HepG2 (cell line): Measurements from ENCODE around the gene SH3BGR. TPM values are rescaled to one million over a fixed set of nuclear protein-coding genes. Genes with fewer than 3 reads are reported as not detected.
A peak's percentile ranks its signal among the peaks of the same experiment; 100 is the strongest.

Experiments
- ATAC-seq: fragments of 200-7000 bp; cut with Tn5 transposase; 3 replicates; pipeline ENCODE4 v1.9.1; 2020; ENCODE audit warnings: mild to moderate bottlenecking, moderate library complexity
- BruUV-seq: library from RNA; stranded (reverse); fragments of 400-500 nt; replicated peaks from 2 replicates; lab custom pipeline; 2021; lab: Mats Ljungman, UMichigan
- CTCF ChIA-PET: fragments of 300-600 bp; formaldehyde crosslinking; extraction: SDS; loops from one replicate; lab custom pipeline; 2021; ENCODE audit warnings: low total read pairs, inconsistent platforms, low intra/inter-chr PET ratio; lab: Yijun Ruan, JAX
- POLR2A ChIA-PET: fragments of 350-600 bp; sonication (Branson Sonifier 250); formaldehyde crosslinking; loops from one replicate; lab custom pipeline; 2020; ENCODE audit warnings: antibody characterized with exemption, inconsistent platforms; lab: Yijun Ruan, JAX
- DNase-seq: peaks from one replicate; pipeline ENCODE4 v3.0.0-alpha.2; 2015; ENCODE audit warnings: low spot score
- FAIRE-seq: peaks from 3 replicates; lab custom pipeline; 2011; peaks lifted over from hg19 to GRCh38; lab: Jason Lieb, UNC
- H2AFZ ChIP-seq: one replicate; pipeline ENCODE4 v1.6.1; 2011; ENCODE audit warnings: low read length, inconsistent platforms
- H3K27ac ChIP-seq: fragments of 300-600 bp; 3 replicates; pipeline ENCODE4 v1.8.0; 2011; ENCODE audit warnings: mixed run types, mild to moderate bottlenecking, mixed read lengths, low read length, inconsistent platforms; ENCODE audit not compliant: insufficient read depth; ENCODE audit errors: extremely low read length
- H3K27me3 ChIP-seq, 2 experiments: fragments of 200-600 bp in 1 of 2; 2 replicates in 1 of 2; 3 replicates in 1 of 2; pipeline versions ENCODE4 v1.6.0 to v1.8.0; 2011; ENCODE audit warnings: low read length in 2 of 2, mild to moderate bottlenecking in 2 of 2, moderate library complexity in 2 of 2, inconsistent platforms in 1 of 2; ENCODE audit not compliant: insufficient read depth in 2 of 2, control insufficient read depth in 1 of 2
- H3K36me3 ChIP-seq, 2 experiments: fragments of 200-600 bp in 1 of 2; replicated peaks in 1 of 2; 2 replicates in 1 of 2; 3 replicates in 1 of 2; pipeline versions ENCODE4 v1.5.1 to v1.8.0; 2011; ENCODE audit warnings: low read length in 2 of 2, inconsistent platforms in 1 of 2; ENCODE audit not compliant: insufficient read depth in 2 of 2, control insufficient read depth in 1 of 2
- H3K4me1 ChIP-seq: 2 replicates; pipeline ENCODE4 v1.5.1; 2012; ENCODE audit warnings: low read length, inconsistent platforms; ENCODE audit not compliant: insufficient read depth
- H3K4me2 ChIP-seq: 2 replicates; pipeline ENCODE4 v1.6.0; 2011; ENCODE audit warnings: low read depth, low read length, inconsistent platforms
- H3K4me3 ChIP-seq, 3 experiments: fragments of 200-600 bp in 1 of 3; sonication (generic), shearing (Covaris generic) in 1 of 3; replicated peaks in 1 of 3; 2 replicates each; pipeline ENCODE4 v1.5.1; 2011 to 2016; ENCODE audit warnings: low read length in 3 of 3, inconsistent platforms in 2 of 3, low read depth in 2 of 3, mild to moderate bottlenecking in 2 of 3, control low read depth in 1 of 3, mixed read lengths in 1 of 3; ENCODE audit not compliant: insufficient read depth in 1 of 3
- H3K79me2 ChIP-seq: one replicate; pipeline ENCODE4 v1.6.1; 2011; ENCODE audit warnings: low read length, inconsistent platforms; ENCODE audit not compliant: insufficient read depth
- H3K9ac ChIP-seq: 2 replicates; pipeline ENCODE4 v1.6.0; 2011; ENCODE audit warnings: mild to moderate bottlenecking, low read depth, low read length, inconsistent platforms; ENCODE audit not compliant: insufficient read depth
- H3K9me3 ChIP-seq: 2 replicates; pipeline ENCODE4 v1.5.1; 2012; ENCODE audit warnings: mild to moderate bottlenecking, low read length
- H4K20me1 ChIP-seq: 2 replicates; pipeline ENCODE4 v1.6.0; 2011; ENCODE audit warnings: inconsistent platforms, mild to moderate bottlenecking, low read length, moderate library complexity; ENCODE audit not compliant: insufficient read depth
- CREB1 ChIP-seq, 2 experiments: fragments of 450-650 bp in 1 of 2; IDR thresholded peaks; 2 replicates each; pipeline ENCODE4 v1.6.1; 2016 to 2017; ENCODE audit warnings: control low read depth in 1 of 2, mild to moderate bottlenecking in 1 of 2, missing compliant biosample characterization in 1 of 2, missing genetic modification characterization in 1 of 2
- GLI4 ChIP-seq: sonication (generic); formaldehyde crosslinking; IDR thresholded peaks from 2 replicates; pipeline ENCODE4 v1.5.1; 2020; ENCODE audit warnings: missing genetic modification reagents, mild to moderate bottlenecking, moderate library complexity, borderline replicate concordance
- MAFF ChIP-seq: IDR thresholded peaks from 2 replicates; pipeline ENCODE4 v1.6.1; 2011; ENCODE audit warnings: low read depth, low read length, improper control_type of control experiment
- MAFK ChIP-seq, 2 experiments: IDR thresholded peaks in 1 of 2; conservative IDR thresholded peaks in 1 of 2; 2 replicates each; pipeline ENCODE4 v1.6.1; 2011; ENCODE audit warnings: improper control_type of control experiment in 2 of 2, low read length in 2 of 2
- MED8 ChIP-seq: sonication (generic); formaldehyde crosslinking; IDR thresholded peaks from 2 replicates; pipeline ENCODE4 v1.8.1; 2023; ENCODE audit warnings: mild to moderate bottlenecking, missing genetic modification reagents; ENCODE audit not compliant: insufficient replicate concordance
- ZNF780A ChIP-seq: sonication (generic); formaldehyde crosslinking; IDR thresholded peaks from 2 replicates; pipeline ENCODE4 v1.8.0; 2022; ENCODE audit warnings: mild to moderate bottlenecking, missing genetic modification reagents, moderate library complexity
- WGBS: methylation state at CpG from one replicate; pipeline ENCODE4 v1.1.6; 2017; ENCODE audit warnings: low lambda C conversion rate; 5-methylcytosine and 5-hydroxymethylcytosine counted together
- in situ Hi-C: cut with HindIII; loops from 2 replicates; pipeline ENCODE4 v1.10.0; 2017; ENCODE audit warnings: low pct_unique_long_range_greater_than_20kb; ENCODE audit not compliant: extremely low pct_ligation_motif_present
- intact Hi-C: fragments of 100-400 bp; cut with micrococcal nuclease; formaldehyde crosslinking; loops from one replicate; pipeline ENCODE4 v1.10.0; 2022; ENCODE audit not compliant: unreplicated experiment
- polyA plus RNA-seq, 8 experiments: library from polyadenylated mRNA; depleted of rRNA in 3 of 8; stranded (reverse) in 7 of 8; unstranded in 1 of 8; fragments of >200 nt; fragmentation: Illumina TruSeq in 4 of 8; extraction: Trizol in 4 of 8; gene quantifications; 2 replicates each; pipeline versions ENCODE4 v1.2.1 to v1.2.3, GENCODE V29; 2011 to 2016; ENCODE audit warnings: low read depth in 4 of 8, missing spikeins in 1 of 8, mixed read lengths in 1 of 8; ENCODE audit not compliant: insufficient read depth in 1 of 8
- total RNA-seq, 5 experiments: library from RNA; depleted of rRNA; stranded (reverse); fragments of >200 nt; fragmentation: Illumina TruSeq; extraction: Trizol; gene quantifications; 2 replicates each; pipeline ENCODE4 v1.2.3, GENCODE V29; 2016; ENCODE audit warnings: low read depth in 1 of 5
- TF ChIP-seq, protein P1 (sequence below): sonication (generic); formaldehyde crosslinking; IDR thresholded peaks from 2 replicates; pipeline ENCODE4 v1.5.0; 2020; ENCODE audit warnings: missing genetic modification reagents
- TF ChIP-seq, protein P2 (sequence below): sonication (generic); formaldehyde crosslinking; IDR thresholded peaks from 2 replicates; pipeline ENCODE4 v1.5.1; 2020; ENCODE audit warnings: missing genetic modification reagents, mild to moderate bottlenecking, borderline replicate concordance
- TF ChIP-seq, protein P3 (sequence below): sonication (generic); formaldehyde crosslinking; conservative IDR thresholded peaks from 2 replicates; pipeline ENCODE4 v1.4.0; 2020; ENCODE audit warnings: missing genetic modification reagents
- TF ChIP-seq, protein P4 (sequence below): sonication (generic); formaldehyde crosslinking; IDR thresholded peaks from 2 replicates; pipeline ENCODE4 v1.5.0; 2020; ENCODE audit warnings: mild to moderate bottlenecking, missing genetic modification reagents

The SH3BGR gene
- total and polyA plus RNA-seq, 2 of the 13 experiments (the other 11 are each of a cell fraction or from before 2014, with no cell fraction given), result 0.48 TPM; not detected in 1

DNA sequence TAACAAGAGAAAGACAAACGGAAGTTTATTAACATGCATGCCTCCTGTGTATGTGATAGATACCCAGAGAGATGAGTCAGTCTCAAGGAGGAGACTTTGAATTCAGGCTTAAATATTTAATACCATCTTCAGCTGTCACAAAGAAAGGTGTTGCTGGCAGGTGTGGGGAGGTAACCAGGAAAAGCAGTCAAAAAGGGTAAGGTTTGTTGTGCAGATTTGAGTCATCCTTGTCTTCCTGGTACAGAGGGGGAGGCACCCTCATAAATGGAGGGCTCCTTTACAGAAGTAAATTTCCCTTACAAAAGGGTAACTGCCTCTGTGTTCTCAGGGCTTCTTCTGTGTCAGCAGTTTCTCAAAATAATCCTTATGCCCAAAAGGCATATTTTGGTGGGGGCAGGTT, 85.8 kb downstream of the SH3BGR start:
- in situ Hi-C loops, result no loop called here

DNA sequence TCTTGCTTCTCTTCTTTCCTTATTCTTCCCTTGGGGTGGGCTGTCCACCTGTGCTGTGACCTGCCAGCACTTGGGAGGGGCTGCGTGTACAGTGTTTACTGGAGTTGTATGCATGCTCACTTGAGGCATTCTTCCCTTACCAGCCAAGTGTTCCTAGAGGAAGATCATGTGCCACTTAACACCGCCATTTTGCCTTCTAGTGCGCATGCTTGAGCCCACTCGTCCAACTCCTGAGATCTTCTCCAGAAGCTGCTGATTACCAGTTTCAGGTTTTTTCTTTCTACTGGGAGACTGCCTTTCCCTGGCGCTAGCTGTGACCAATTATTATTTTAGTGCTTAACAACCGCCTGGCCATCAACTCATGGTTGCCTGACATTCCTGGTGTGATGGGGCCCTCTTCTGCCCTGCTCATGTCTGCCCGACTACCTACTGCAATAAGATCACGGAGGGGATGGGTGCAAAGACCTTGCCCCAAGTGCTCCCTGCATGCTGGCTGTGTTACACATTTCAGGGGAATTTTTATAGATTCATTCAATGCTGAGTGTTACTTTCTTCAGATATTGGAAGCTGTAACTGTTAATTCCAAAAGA, 86.8 kb downstream of the SH3BGR start:
- Histone ChIP-seq H3K36me3 (no peaks in the 10 kb centered on the region), H3K4me3 (no peak overlapping the region), H3K27ac (no peak overlapping the region), H3K4me1 (no peaks in the 10 kb centered on the region), H3K79me2 (no peaks in the 10 kb centered on the region), H2AFZ (no peak overlapping the region), H3K9ac (no peak overlapping the region), H3K4me2 (no peak overlapping the region), H4K20me1 (no peaks in the 10 kb centered on the region), H3K9me3 (no peaks in the 10 kb centered on the region), H3K27me3 (no peaks in the 10 kb centered on the region)
- intact Hi-C loops (no loop called here), in situ Hi-C loops (no loop called here)
- ChIA-PET CTCF (no interaction called here), POLR2A (no interaction called here)
- no peak for FAIRE-seq
- no peak for ATAC-seq
- no peak for DNase-seq
- WGBS, result 31% methylated on average over 8 of the region's 8 CpGs
- no TSS peak for BruUV-seq
- TF ChIP-seq, protein P1, sequence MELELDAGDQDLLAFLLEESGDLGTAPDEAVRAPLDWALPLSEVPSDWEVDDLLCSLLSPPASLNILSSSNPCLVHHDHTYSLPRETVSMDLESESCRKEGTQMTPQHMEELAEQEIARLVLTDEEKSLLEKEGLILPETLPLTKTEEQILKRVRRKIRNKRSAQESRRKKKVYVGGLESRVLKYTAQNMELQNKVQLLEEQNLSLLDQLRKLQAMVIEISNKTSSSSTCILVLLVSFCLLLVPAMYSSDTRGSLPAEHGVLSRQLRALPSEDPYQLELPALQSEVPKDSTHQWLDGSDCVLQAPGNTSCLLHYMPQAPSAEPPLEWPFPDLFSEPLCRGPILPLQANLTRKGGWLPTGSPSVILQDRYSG, result no peak
- TF ChIP-seq, protein P2, sequence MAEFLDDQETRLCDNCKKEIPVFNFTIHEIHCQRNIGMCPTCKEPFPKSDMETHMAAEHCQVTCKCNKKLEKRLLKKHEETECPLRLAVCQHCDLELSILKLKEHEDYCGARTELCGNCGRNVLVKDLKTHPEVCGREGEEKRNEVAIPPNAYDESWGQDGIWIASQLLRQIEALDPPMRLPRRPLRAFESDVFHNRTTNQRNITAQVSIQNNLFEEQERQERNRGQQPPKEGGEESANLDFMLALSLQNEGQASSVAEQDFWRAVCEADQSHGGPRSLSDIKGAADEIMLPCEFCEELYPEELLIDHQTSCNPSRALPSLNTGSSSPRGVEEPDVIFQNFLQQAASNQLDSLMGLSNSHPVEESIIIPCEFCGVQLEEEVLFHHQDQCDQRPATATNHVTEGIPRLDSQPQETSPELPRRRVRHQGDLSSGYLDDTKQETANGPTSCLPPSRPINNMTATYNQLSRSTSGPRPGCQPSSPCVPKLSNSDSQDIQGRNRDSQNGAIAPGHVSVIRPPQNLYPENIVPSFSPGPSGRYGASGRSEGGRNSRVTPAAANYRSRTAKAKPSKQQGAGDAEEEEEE (CRISPR knock-in tag), result no peak
- TF ChIP-seq, protein P3, sequence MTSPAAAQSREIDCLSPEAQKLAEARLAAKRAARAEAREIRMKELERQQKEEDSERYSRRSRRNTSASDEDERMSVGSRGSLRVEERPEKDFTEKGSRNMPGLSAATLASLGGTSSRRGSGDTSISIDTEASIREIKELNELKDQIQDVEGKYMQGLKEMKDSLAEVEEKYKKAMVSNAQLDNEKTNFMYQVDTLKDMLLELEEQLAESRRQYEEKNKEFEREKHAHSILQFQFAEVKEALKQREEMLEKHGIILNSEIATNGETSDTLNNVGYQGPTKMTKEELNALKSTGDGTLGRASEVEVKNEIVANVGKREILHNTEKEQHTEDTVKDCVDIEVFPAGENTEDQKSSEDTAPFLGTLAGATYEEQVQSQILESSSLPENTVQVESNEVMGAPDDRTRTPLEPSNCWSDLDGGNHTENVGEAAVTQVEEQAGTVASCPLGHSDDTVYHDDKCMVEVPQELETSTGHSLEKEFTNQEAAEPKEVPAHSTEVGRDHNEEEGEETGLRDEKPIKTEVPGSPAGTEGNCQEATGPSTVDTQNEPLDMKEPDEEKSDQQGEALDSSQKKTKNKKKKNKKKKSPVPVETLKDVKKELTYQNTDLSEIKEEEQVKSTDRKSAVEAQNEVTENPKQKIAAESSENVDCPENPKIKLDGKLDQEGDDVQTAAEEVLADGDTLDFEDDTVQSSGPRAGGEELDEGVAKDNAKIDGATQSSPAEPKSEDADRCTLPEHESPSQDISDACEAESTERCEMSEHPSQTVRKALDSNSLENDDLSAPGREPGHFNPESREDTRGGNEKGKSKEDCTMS, result no peak
- TF ChIP-seq GLI4 (CRISPR knock-in tag) (no peak), MED8 (CRISPR knock-in tag) (no peak)

More for the DNA sequence above, 85.8 kb downstream of the SH3BGR start:
- no peaks in the 10 kb centered on the region for H3K36me3 ChIP-seq
- no peak for FAIRE-seq
- TF ChIP-seq CREB1 (IDR thresholded peaks at IDR 0.05) (no peak), CREB1 (CRISPR knock-in tag; IDR thresholded peaks at IDR 0.05) (no peak), MAFK (conservative IDR thresholded peaks at IDR 0.05 in 1 of 2, IDR thresholded peaks at IDR 0.05 in 1 of 2; ENCODE audit: low read length in 2 of 2) (peak in 1 of 2 experiments; percentile 48; a peak in 2 of 4 replicates), MAFF (0 out of 2 replicates have a peak, but pooled peaks have one; percentile 6), ZNF780A (CRISPR knock-in tag) (no peak)
- TF ChIP-seq, protein P4, sequence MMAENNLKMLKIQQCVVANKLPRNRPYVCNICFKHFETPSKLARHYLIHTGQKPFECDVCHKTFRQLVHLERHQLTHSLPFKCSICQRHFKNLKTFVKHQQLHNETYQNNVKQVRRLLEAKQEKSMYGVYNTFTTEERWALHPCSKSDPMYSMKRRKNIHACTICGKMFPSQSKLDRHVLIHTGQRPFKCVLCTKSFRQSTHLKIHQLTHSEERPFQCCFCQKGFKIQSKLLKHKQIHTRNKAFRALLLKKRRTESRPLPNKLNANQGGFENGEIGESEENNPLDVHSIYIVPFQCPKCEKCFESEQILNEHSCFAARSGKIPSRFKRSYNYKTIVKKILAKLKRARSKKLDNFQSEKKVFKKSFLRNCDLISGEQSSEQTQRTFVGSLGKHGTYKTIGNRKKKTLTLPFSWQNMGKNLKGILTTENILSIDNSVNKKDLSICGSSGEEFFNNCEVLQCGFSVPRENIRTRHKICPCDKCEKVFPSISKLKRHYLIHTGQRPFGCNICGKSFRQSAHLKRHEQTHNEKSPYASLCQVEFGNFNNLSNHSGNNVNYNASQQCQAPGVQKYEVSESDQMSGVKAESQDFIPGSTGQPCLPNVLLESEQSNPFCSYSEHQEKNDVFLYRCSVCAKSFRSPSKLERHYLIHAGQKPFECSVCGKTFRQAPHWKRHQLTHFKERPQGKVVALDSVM, result no peak
- TF ChIP-seq, all 625 proteins: peak for 2
- no peaks in the 10 kb centered on the region for H3K79me2 ChIP-seq
- ChIA-PET CTCF (no interaction called here), POLR2A (no interaction called here)
- BruUV-seq, result no TSS peak
- no peak for DNase-seq
- no peak for ATAC-seq
- no peaks in the 10 kb centered on the region for H3K27me3 ChIP-seq
- WGBS, result 7% methylated on average over 1 of the region's 1 CpG
- intact Hi-C loops, result no loop called here
- H3K9me3 ChIP-seq, result no peaks in the 10 kb centered on the region
- H3K27ac ChIP-seq, result no peak overlapping the region
- H4K20me1 ChIP-seq, result no peaks in the 10 kb centered on the region
- no peak overlapping the region for H3K9ac ChIP-seq
- no peak overlapping the region for H3K4me3 ChIP-seq
- no peak overlapping the region for H2AFZ ChIP-seq
- no peak overlapping the region for H3K4me2 ChIP-seq
- no peaks in the 10 kb centered on the region for H3K4me1 ChIP-seq
